T-helper 1 cell treated with Interleukin-12 subunit alpha and Interleukin-12 subunit beta and Interleukin-4 antibody, amounts not matched to agents 30 ng/mL and 1 ng/mL, for 36 hours (primary cell): ENCODE results near the gene HSF4. TPM values are rescaled to one million over a fixed set of nuclear protein-coding genes. Genes with fewer than 3 reads are reported as not detected.

Experiments
- intact Hi-C: fragments of 100-400 bp; cut with micrococcal nuclease; formaldehyde crosslinking; loops from one replicate; pipeline ENCODE4 v1.15.1; 2024
- total RNA-seq: library from RNA; stranded (reverse); gene quantifications from 2 replicates; pipeline ENCODE4 v1.2.3, GENCODE V29; 2022

Gene HSF4
- total RNA-seq, 1 donor from 2014 or later = 98.7 TPM

DNA sequence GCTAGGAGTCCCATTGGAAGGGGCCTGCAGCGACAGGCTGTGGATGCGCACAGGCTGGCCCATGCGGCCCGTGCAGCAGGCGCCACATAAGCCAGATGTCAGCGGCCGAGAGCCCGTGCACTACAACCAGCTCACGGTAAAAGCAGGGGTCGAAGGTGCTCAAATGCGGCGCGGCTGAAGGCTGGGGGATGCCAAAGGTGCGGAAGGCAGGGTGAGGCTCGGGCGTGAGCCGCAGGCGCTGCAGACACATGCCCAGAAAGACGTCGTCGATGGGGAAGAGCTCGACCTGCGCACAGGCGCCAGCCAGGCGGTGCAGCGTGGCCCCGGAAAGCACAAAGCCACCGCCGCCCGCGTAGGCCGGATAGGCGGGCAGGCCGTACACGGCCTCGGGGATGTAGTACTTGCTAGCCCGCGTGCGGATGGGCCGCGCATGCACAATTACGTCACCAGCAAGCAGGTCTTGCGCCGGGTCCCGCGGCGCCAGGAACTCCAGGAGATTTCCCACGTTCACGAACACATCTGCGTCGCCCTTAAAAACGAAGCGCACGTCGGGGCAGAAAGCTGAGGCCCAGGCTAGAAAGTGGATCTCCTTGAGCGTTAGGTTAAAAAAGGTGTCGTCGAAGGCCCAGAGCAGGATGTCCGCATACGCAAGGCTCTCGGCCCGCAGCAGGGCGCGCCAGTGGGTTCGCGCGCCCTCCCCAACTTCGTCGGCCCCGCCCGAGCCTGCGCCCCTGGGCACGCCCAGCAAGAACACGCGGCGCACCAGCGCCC is 15.1 kb upstream of the HSF4 start:
- intact Hi-C loops = loop anchor here (1.0 to 2.0 kb wide), 2 partner anchors 10 to 41 kb away; partner anchors contain the start of genes FBXL8, PHAF1 and TRADD

DNA sequence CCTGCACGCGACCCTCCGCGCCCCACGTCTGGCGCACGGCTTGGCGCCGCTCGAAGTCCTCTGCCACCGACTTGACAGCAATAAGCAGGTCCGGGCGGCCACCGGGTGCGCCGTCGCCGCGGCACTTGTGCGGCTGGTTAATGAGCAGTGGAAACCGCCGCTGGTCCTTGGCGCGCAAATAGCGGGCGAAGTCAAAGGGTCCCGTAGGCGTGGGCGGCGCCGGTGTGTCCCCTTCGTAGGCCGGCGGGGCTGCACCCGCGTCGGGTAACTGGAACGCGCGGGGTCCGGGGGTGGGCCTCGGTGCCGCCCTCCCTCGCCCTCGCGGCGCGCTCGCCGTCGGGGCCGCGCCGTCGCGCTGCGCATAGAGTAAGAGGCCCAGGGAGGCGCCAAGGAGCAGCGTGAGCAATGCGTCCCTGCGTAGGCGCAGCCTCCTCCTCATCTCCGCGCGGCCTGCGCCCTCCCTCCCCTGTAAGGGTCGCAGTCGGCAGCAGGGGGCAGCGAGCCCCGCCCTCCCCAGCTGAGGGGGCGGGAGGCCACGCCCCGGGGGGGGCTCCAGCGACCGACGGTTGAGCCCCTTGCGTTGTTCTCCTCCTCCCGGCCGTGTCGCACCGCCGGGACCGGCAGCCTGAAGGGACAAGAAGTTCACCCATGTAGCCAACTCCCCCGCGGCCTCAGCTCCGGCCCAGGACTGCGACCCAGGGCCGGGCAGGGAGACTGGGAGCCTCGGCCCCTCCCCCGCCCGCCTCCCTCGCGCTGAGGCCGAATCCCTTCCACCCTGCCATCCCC is 14.3 kb upstream of the HSF4 start:
- intact Hi-C loops = loop anchor here (1.0 to 2.0 kb wide), 2 partner anchors 9 to 41 kb away; partner anchors contain the start of genes FBXL8, PHAF1 and TRADD

DNA sequence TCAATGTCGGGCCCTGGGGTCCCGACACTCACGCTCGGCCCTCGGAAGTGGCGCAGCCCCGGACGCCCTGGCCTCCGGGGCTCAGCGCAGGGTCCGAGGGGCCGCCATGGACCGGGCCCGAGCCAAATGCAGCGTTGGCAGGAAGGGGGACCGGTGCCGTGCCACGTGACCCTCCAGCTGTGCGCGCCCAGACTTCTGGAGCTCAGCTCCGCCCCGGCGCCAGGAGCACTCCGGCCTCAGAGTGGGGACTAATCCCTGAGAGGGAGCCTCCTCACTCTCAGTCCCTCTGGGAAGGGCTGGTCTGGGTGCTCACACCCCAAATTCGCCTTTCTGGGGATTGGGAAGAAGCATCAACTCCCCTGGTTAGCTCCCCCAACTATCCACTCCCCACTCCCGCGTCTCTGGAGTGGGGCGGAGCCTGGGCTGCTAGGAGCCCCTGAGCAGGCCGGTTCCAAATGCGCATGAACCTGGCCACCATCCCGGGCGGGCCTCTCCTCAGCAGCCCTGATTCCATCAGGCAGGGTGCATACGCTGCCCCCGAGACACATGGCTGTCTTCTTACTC is 13.6 kb upstream of the HSF4 start, which contains the start of gene B3GNT9:
Gene B3GNT9, minus strand, starts transcription at position 166 of the 564 bp plus-strand sequence. CDS start 513 bp downstream, outside the sequence.
- intact Hi-C loops = loop anchor here (1.0 to 2.0 kb wide), 2 partner anchors 8 to 42 kb away; partner anchors contain the start of genes FBXL8, PHAF1 and TRADD

DNA sequence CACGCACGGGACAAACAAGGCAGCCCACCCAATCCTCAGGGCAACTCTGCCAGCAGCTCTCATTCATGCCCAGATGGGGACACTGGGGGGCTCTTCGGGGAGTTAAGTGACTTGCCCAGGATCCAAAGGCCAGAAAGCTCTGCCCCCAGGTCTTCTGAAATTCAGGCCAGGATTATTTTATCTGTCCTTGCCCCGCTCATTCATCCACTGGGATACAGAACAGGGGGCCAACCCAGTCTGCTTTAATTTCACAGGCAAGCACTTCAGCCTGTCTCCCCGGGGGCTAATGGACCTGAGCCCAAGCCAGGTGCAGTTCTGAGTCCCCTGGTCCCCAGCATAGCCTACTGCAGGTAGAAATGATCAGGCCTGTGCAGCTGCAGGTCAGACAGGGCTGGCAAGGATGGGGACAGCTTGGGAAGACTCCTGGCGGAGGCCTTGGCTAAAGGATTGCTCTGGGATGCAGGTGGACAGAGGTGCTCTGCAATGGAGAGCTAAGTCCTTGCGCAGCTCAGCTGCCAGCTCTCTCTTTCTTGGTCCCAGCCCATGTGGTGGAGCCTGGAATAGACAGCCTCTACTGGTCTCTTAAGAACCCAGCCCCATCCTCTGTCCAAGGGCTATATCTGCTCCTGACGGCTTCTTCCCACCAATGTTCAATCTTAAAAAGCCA is 13.0 kb upstream of the HSF4 start:
- intact Hi-C loops = loop anchor here (2.0 kb wide), 1 partner anchor 43 kb away; the partner anchor contains the start of gene PHAF1

DNA sequence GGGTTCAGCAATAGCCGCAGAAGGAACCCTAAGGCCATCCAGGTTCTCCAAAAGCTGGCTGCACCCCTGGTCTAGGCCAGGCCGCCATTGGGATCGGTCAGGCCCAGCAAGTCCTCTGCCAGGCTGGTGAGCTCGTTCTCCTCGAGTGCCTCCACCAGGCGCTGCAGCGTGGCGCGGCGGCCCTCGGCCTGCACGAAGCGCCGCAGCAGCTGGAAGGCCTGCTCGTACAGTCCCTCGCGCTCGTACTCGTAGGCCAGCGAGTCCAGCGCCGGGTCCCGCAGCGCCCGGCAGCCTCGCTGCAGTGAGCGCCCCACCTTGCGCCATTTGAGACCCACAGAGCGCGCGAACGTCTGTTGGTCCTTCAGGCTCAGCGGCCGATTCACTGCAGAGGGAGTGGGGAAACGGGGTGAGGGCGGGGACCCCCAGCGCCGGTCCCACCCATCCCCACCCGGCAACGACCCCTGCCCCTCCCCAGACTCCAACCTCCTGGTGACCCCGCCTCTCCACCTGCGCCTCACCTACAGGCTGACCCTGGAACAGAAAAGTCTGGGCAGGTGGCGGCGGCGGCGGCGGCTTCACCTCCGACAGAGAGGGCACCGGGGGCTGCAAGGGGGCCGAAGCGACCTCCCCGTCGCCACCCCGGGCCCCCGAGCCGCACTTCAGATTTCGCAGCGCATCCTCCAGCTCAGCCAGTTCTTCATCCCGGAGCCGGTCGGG is 9.8 kb upstream of the HSF4 start:
- intact Hi-C loops = loop anchor here (1.0 kb wide), 4 partner anchors 136 to 207 kb away; no protein-coding TSS in a partner anchor

DNA sequence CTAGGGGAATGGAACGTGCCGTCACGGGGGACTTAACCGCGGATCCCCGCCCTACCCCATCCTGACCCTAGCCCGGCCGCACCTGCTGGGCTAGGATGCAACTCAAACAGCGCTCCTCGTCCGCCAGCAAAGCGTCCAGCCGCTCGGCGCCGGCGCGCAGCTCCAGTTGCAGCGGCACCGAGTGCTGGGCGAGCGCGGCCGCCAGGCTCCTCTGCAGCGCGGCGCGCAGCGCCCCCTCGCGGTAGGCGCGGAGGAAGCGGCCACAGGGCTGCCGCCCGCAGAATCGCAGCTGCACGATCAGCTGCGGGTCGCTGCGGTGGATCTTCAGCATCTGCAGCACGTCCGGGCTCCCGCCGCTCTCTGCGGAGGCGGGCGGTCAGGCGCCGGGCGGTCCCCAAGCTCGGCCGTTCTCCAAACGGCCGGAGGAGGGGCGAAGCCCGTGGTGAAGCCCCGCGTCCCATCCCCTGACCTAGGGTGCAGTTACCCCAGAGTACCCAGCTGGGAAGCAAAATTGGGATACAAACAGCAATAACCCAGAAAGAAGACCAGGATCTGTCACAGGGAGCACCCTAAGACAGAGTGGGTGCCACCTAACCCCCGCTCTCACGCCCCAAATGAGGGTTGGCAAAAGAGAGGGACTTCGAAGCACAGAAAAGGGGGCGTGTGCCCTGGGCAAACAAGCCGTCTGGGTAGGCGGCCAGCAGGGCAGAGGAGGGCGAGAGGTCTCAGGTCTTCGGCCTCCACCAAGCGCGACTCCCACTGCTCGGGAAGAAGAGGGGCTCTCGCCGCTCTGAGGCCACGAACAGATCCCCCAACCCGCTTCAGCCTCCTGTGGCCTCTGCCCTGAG is 9.0 kb upstream of the HSF4 start:
- intact Hi-C loops = loop anchor here (1.0 kb wide), 4 partner anchors 137 to 208 kb away; no protein-coding TSS in a partner anchor

DNA sequence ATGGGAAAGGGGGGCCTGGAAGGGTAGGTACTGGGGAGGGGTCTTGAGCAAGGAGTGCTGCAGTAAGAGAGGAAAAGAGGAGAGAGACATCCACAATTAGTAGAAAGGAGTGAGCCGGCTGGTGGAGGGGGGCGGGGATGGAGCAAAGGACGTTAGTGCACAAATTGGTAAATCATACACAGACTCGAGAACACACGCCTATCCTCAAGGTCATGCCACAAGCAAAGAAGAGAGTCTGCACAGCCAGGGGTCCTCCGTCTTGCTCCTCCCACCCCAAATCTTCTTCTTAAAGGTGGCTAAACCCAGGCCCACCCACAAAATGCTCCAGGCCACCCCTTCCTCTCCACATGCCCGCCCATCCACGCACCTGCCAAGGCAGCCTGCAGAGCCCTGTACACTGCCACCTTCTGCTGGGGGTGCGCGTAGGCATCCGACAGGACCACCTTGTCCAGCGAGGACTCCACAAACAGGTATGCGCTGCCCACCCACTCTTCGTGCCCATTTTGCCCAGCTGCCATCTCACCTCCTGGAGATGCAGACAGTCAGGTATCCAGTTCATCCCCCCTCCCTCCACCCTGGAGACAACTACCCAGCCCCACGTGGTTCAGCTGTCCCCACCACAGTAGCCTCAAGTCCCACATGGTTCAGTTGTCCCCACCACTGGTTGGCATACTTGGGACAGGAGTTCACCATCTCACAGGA is 8.3 kb upstream of the HSF4 start:
- intact Hi-C loops = no loop called here

DNA sequence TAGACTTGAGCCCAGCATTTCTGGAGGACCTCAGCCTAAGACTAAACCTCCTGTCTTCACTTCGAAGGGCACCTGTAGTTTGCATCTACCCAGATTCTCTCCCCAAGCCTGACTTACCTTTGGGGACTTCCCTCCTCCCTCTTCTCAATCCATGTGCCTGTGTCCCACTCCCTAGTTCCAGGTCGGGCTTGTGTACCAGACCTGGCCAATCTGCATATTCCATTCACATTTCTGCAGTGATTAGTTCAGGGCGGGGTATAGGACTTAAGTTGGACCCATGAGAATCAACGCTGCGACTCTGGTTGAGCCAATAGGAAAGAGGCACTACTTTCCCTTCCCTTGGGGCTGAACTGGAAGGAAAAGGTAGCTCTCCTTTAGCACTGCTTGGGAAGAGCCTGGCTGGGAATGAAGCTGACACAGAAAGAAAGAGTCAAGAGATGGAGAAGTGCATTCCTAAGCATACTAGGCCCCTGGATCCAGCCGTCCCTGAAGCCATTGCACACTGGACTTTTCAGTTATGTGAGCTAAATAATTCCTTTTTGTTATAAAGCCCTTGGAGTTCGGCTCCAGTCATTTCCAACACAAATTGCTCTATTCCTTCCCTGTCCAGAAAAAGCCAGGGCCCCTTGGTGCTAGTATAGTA is 7.3 kb upstream of the HSF4 start:
- intact Hi-C loops = no loop called here

DNA sequence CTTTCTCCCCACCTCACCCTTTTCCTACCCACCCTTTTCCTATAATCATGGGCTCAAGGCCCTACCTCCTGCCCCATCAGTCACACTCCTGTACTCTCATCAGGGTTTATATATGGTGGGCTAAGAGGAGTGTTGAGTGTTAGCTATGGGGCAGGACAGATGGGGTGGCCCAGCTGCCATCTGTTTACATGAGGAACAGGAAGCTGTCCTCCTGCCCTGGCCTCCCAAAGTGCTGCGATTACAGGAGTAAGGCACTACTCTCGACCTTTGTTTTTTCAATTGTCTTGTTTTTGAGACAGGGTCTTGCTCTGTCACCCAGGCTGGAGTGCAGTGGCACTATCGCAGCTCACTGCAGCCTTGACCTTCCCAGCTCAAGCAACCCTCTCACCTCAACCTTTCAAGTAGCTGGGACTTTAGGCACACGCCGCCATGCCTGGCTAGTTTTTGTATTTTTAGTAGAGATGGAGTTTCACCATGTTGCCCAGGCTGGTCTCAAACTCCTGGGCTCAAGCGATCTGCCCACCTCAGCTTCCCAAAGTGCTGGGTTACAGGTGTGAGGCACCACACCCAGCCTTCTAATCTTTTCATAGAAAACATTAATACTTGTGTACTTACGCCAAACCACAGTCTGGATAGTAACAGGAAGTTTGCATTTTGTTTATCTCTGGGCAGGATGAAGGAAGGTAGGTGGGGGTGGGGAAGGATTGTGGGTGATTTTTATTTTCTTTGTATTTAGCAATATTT is 6.5 kb upstream of the HSF4 start:
- intact Hi-C loops = loop anchor here (2.0 kb wide), 1 partner anchor 173 kb away; no protein-coding TSS in a partner anchor

DNA sequence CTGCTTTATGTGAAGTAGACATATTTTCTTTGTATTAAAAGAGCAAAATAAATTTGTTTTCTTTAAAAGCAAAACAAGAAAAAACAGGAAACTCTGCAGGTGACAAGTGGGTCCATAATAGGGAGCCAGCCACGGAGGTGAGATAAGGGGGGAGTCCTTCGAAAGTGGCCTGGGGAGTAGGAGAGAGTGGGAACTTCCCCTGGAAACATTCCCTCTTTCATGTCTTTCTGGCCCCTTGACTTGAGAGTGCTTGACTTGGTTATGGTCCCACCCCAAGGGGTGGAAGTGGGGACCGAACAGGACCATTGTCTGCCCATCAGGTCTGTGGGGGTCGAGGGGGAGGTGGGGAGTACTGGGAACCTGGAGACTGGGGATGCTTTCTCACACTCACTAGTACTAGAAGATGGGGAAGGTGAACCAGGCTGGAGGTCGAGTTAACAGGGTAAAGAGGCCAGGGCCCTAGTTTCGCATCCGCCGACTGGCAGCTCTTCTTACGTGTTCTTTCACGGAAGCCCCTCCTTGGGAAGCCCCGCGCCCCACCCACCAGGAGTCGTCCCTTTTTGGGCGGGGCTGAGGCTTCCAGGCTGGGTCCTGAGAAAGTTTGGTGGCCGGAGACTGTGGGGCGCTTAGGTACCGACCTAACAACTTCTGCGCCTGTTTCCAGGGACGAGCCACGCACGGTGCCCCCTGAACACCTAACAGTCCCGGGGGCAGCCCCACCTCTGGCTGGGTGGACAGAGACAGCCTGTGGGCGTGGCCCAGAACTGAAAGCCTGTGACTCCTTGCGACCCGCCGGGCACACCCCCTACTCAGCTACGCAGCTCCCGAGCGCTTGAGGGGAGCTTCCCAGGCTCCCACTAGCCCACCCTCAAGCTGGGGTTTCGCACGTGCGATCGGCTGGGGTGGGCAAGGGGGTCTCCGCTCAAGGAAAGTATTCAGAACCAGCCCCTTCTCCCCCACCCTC is 5.6 kb upstream of the HSF4 start:
- intact Hi-C loops = loop anchor here (1.0 to 2.0 kb wide), 13 partner anchors 9 to 205 kb away; partner anchors contain the start of genes B3GNT9, E2F4, FHOD1 and MATCAP1

DNA sequence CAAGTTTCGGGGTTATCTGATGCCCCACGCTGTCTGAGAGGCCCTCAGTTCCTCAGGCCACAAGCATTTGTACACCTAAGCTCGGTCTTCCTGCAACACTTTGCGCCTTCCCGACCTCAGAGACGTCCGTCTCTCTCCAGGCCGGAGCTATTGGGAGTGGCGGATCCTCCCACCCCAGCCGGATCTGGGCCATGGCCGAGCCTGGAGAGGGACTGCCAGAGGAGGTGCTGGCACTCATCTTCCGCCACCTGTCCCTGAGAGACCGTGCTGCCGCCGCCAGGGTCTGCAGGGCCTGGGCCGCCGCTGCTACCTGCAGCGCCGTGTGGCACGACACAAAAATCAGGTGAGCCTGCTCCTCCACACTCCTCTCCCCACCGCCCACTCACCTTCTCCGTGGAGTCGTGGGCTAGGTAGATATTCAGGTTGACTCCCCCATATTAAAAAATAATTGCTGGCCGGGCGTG is 2.9 kb upstream of the HSF4 start:
- intact Hi-C loops = loop anchor here (1.0 to 10.0 kb wide), 5 partner anchors 13 to 923 kb away; partner anchors contain the start of genes CTCF, NFATC3 and PDP2

DNA sequence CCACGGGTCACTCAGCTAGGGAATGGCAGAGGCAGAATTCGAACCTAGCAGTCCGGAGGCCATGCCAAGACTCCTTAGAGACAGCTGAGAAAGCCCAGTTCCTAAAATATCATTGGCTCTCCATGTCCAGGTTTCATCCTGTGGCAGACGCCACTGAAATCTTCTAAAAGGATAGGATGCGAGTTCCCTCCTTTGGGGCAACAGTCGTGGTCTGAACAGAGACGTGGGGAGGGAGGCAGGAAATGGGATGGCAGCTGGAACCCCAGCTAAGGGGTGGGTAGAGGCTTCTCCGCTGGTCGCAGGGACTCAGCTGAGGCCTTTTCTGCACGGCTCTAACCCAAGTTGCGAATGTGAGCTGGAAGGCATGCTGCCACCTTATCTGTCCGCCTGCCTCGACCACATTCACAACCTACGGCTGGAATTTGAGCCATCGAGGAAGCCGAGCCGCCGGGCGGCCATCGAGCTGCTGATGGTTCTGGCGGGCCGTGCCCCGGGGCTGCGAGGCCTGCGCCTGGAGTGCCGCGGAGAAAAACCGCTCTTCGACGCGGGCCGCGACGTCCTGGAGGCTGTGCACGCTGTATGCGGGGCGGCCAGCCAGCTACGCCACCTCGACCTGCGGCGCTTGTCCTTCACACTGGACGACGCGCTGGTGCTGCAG is 1.9 kb upstream of the HSF4 start:
- intact Hi-C loops = loop anchor here (10.0 kb wide), 1 partner anchor 922 kb away; the partner anchor contains the start of gene NFATC3

DNA sequence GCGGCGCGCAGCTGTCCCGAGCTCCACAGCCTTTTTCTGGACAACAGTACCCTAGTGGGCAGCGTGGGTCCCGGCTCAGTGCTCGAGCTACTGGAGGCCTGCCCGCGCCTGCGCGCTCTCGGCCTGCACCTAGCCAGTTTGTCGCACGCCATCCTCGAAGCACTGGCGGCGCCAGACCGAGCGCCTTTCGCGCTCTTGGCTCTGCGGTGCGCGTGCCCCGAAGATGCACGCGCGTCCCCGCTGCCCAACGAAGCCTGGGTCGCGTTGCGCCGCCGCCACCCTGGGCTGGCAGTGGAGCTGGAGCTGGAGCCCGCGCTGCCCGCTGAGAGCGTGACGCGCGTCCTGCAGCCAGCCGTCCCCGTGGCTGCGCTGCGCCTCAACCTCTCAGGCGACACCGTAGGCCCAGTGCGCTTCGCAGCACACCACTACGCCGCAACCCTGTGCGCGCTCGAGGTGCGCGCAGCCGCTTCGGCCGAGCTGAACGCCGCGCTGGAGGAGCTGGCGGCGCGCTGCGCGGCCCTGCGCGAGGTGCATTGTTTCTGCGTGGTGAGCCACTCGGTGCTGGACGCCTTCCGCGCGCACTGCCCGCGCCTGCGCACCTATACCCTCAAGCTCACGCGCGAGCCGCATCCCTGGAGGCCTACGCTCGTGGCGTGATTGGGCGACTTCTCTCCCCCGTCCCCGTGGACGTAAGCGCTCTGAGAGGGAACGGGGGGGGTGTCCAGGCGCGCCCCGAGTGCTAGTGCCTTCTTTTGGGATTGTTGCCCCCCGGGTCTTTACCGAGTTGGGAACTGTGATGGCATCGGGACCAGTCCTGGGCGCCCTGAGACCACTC is 1.2 kb upstream of the HSF4 start:
- intact Hi-C loops = loop anchor here (10.0 kb wide), 1 partner anchor 921 kb away; the partner anchor contains the start of gene NFATC3

DNA sequence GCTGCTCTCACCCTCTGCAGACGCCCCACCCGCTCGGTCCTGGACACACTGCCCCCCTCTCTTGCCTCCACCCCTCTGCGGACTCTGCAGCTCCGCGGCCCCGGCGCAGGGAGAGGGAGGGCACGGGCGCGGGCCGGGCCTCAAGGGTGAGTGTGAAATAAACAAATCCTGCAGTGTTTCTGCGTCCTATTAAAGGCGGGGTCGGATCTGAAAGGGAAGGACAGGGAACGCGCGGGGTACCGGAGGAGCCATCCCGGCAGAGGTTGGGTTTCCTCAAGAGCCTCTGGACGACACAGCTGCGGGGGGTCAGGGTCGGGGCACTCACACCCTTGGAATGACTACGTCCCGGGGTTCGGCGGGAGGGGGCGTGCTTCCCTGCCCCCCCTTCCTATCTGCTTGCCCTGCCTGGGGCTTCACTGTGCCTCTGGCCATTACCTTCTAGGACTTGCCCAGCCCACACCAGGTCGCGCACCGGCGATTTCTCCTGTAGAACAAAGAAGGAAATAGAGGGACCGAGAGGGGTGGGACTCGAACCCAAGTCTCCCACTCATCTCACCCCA is 466 bp upstream of the HSF4 start:
- intact Hi-C loops = loop anchor here (10.0 kb wide), 1 partner anchor 921 kb away; the partner anchor contains the start of gene NFATC3
